H9 (cell line): ENCODE results near the gene TENM4. TPM values are rescaled to one million over a fixed set of nuclear protein-coding genes. Genes with fewer than 3 reads are reported as not detected.

Experiments used
- DNase-seq: peaks from one replicate; pipeline ENCODE4 v3.0.0-alpha.2; 2017
- H2AFZ ChIP-seq: one replicate; pipeline ENCODE4 v1.6.1; 2013; ENCODE audit warnings: mild to moderate bottlenecking, low read length, control low read depth, moderate library complexity
- H2AK5ac ChIP-seq: 2 replicates; pipeline ENCODE4 v1.6.1; 2013; ENCODE audit warnings: low read length, control low read depth, mixed read lengths; ENCODE audit not compliant: insufficient read length
- H2BK120ac ChIP-seq: one replicate; pipeline ENCODE4 v1.6.1; 2013; ENCODE audit warnings: low read depth, mild to moderate bottlenecking, low read length, control low read depth, inconsistent platforms; ENCODE audit not compliant: poor library complexity, severe bottlenecking
- H2BK12ac ChIP-seq: 2 replicates; pipeline ENCODE4 v1.6.1; 2013; ENCODE audit warnings: low read length, control low read depth, mixed read lengths, low read depth; ENCODE audit not compliant: insufficient read length
- H2BK15ac ChIP-seq: 2 replicates; pipeline ENCODE4 v1.6.1; 2013; ENCODE audit warnings: low read depth, low read length, control low read depth
- H2BK20ac ChIP-seq: one replicate; pipeline ENCODE4 v1.6.1; 2013; ENCODE audit warnings: low read depth, mild to moderate bottlenecking, low read length, control low read depth, inconsistent platforms; ENCODE audit not compliant: poor library complexity, severe bottlenecking
- H2BK5ac ChIP-seq: 2 replicates; pipeline ENCODE4 v1.6.1; 2013; ENCODE audit warnings: low read length, control low read depth, mixed read lengths; ENCODE audit not compliant: insufficient read length
- H3K14ac ChIP-seq: 2 replicates; pipeline ENCODE4 v1.6.1; 2013; ENCODE audit warnings: low read length, control low read depth; ENCODE audit not compliant: insufficient read depth
- H3K18ac ChIP-seq: 2 replicates; pipeline ENCODE4 v1.6.1; 2013; ENCODE audit warnings: low read depth, mild to moderate bottlenecking, mixed read lengths, low read length, control low read depth; ENCODE audit not compliant: insufficient read length
- H3K23ac ChIP-seq: 2 replicates; pipeline ENCODE4 v1.6.1; 2013; ENCODE audit warnings: low read length, control low read depth, mixed read lengths, low read depth; ENCODE audit not compliant: insufficient read length
- H3K23me2 ChIP-seq: 2 replicates; pipeline ENCODE4 v1.6.1; 2013; ENCODE audit warnings: low read depth, mild to moderate bottlenecking, mixed read lengths, low read length, control low read depth; ENCODE audit not compliant: insufficient read length, poor library complexity, severe bottlenecking
- H3K27ac ChIP-seq: 2 replicates; pipeline ENCODE4 v1.5.1; 2013; ENCODE audit warnings: low read length, control low read depth, mixed read lengths, low read depth; ENCODE audit not compliant: insufficient read length
- H3K27me3 ChIP-seq: 2 replicates; pipeline ENCODE4 v1.6.1; 2013; ENCODE audit warnings: low read length, control low read depth, inconsistent platforms; ENCODE audit not compliant: insufficient read depth
- H3K4ac ChIP-seq: 2 replicates; pipeline ENCODE4 v1.6.1; 2013; ENCODE audit warnings: low read depth, mild to moderate bottlenecking, control low read depth, inconsistent platforms, low read length, moderate library complexity
- H3K4me1 ChIP-seq: 2 replicates; pipeline ENCODE4 v1.6.1; 2013; ENCODE audit warnings: low read length, control low read depth, inconsistent platforms; ENCODE audit not compliant: insufficient read depth
- H3K4me2 ChIP-seq: 2 replicates; pipeline ENCODE4 v1.6.1; 2013; ENCODE audit warnings: low read length, control low read depth, mixed read lengths; ENCODE audit not compliant: insufficient read length, insufficient read depth
- H3K56ac ChIP-seq: 2 replicates; pipeline ENCODE4 v1.6.1; 2013; ENCODE audit warnings: low read depth, mild to moderate bottlenecking, mixed read lengths, low read length, control low read depth; ENCODE audit not compliant: insufficient read length
- H3K79me1 ChIP-seq: 2 replicates; pipeline ENCODE4 v1.6.1; 2013; ENCODE audit warnings: low read depth, mild to moderate bottlenecking, moderate library complexity, low read length, control low read depth, inconsistent platforms; ENCODE audit not compliant: insufficient read depth, poor library complexity, severe bottlenecking
- H3K79me2 ChIP-seq: 2 replicates; pipeline ENCODE4 v1.6.1; 2013; ENCODE audit warnings: low read length, control low read depth, inconsistent platforms; ENCODE audit not compliant: insufficient read depth
- H3K9ac ChIP-seq: 2 replicates; pipeline ENCODE4 v1.6.1; 2013; ENCODE audit warnings: low read length, control low read depth, mixed read lengths; ENCODE audit not compliant: insufficient read length; ENCODE audit errors: extremely low read depth
- H3K9me3 ChIP-seq: one replicate; pipeline ENCODE4 v1.6.1; 2013; ENCODE audit warnings: low read depth, low read length, inconsistent platforms; ENCODE audit not compliant: control insufficient read depth
- H3T11ph ChIP-seq: one replicate; pipeline ENCODE4 v1.6.1; 2013; ENCODE audit warnings: mild to moderate bottlenecking, low read length, control low read depth, inconsistent platforms
- H4K20me1 ChIP-seq: one replicate; pipeline ENCODE4 v1.6.1; 2013; ENCODE audit not compliant: control insufficient read depth, insufficient read length, insufficient read depth
- H4K5ac ChIP-seq: 2 replicates; pipeline ENCODE4 v1.6.1; 2013; ENCODE audit warnings: low read depth, mild to moderate bottlenecking, mixed read lengths, low read length, control low read depth; ENCODE audit not compliant: insufficient read length
- H4K8ac ChIP-seq: replicated peaks from 2 replicates; pipeline ENCODE4 v1.6.1; 2013; ENCODE audit warnings: low read length, control low read depth, mixed read lengths, low read depth; ENCODE audit not compliant: insufficient read length
- H4K91ac ChIP-seq: 2 replicates; pipeline ENCODE4 v1.6.1; 2013; ENCODE audit warnings: low read depth, mild to moderate bottlenecking, moderate library complexity, mixed read lengths, low read length, control low read depth; ENCODE audit not compliant: insufficient read length
- H3K27ac Mint-ChIP-seq, 3 experiments: 2 replicates in 2 of 3; 3 replicates in 1 of 3; pipeline ENCODE4 v1.8.0; 2020 to 2021; ENCODE audit warnings: mixed read lengths in 3 of 3, mild to moderate bottlenecking in 1 of 3, moderate library complexity in 1 of 3
- H3K27me3 Mint-ChIP-seq: 2 replicates; pipeline ENCODE4 v1.8.0; 2021; ENCODE audit warnings: low read depth, mild to moderate bottlenecking, moderate library complexity, mixed read lengths
- H3K36me3 Mint-ChIP-seq, 3 experiments: 2 replicates in 2 of 3; 3 replicates in 1 of 3; pipeline ENCODE4 v1.8.0; 2020 to 2021; ENCODE audit warnings: low read depth in 3 of 3, mixed read lengths in 3 of 3; ENCODE audit not compliant: insufficient read depth in 1 of 3
- H3K4me1 Mint-ChIP-seq, 2 experiments: 2 replicates each; pipeline ENCODE4 v1.8.0; 2020; ENCODE audit warnings: mixed read lengths in 2 of 2
- H3K4me3 Mint-ChIP-seq, 2 experiments: 2 replicates in 1 of 2; 3 replicates in 1 of 2; pipeline ENCODE4 v1.8.0; 2020 to 2021; ENCODE audit warnings: mild to moderate bottlenecking in 2 of 2, mixed read lengths in 2 of 2, moderate library complexity in 1 of 2
- H3K9me3 Mint-ChIP-seq, 2 experiments: 2 replicates in 1 of 2; 3 replicates in 1 of 2; pipeline ENCODE4 v1.8.0; 2020; ENCODE audit warnings: mild to moderate bottlenecking in 2 of 2, mixed read lengths in 2 of 2, moderate library complexity in 1 of 2
- WGBS: extraction: QIAGEN DNeasy Blood & Tissue Kit; methylation state at CpG from one replicate; pipeline ENCODE4 v1.1.7; 2013; ENCODE audit warnings: missing lambda C conversion rate, low lambda C conversion rate, mixed read lengths; ENCODE audit not compliant: insufficient read length; ENCODE audit errors: extremely low coverage; 5-methylcytosine and 5-hydroxymethylcytosine counted together
- total RNA-seq: library from RNA; stranded (reverse); gene quantifications from 2 replicates; pipeline ENCODE4 v1.2.1, GENCODE V29; 2021
- TF ChIP-seq, protein P1 (sequence below): fragments of 200-600 bp; sonication (generic); conservative IDR thresholded peaks from 3 replicates; pipeline ENCODE4 v1.8.0; 2021; ENCODE audit warnings: antibody characterized with exemption, mild to moderate bottlenecking

Gene TENM4
- total RNA-seq, 1 experiment from 2014 or later, result 4.6 TPM

DNA sequence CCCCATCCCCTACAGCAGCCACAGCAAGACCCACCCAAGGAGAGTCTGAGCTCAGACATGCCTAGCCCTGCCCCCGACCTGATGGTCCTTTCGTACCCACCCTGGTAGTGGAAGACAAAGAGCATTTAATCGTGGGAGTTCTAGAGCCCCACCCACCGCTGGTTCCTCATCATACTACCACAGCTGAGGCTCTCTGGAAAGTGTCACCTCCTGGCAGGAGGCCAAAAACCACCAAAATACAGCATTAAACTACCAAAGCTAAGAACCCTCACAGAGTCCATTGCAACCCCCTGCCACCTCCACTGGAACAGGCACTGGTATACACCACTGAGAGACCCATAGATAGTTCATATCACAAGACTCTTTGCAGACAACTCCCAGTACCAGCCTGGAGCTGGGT lies 311.1 kb downstream of the TENM4 start:
- H3K36me3 Mint-ChIP-seq, result peaks cover 8 to 29% (median 10%) of the 10 kb centered on the region in 3 experiments
- DNase-seq, result no peak

More for the DNA sequence above, 311.1 kb downstream of the TENM4 start:
- H3K4me1 Mint-ChIP-seq, result no peaks in the 10 kb centered on the region
- H3K9ac ChIP-seq, result no peak overlapping the region
- no peaks in the 10 kb centered on the region for H3K79me2 ChIP-seq
- no peak overlapping the region for H3K18ac ChIP-seq
- no peaks in the 10 kb centered on the region for H3K9me3 ChIP-seq
- H3K27ac ChIP-seq, result no peak overlapping the region
- no peak overlapping the region for H2BK5ac ChIP-seq
- H3K4me3 Mint-ChIP-seq, result no peak overlapping the region
- no CpG with 5 or more reads among the region's 4 CpGs for WGBS
- no peak overlapping the region for H4K91ac ChIP-seq
- no peaks in the 10 kb centered on the region for H3K79me1 ChIP-seq
- no peak overlapping the region for H2BK15ac ChIP-seq
- H3T11ph ChIP-seq, result no peak overlapping the region
- H3K23me2 ChIP-seq, result no peaks in the 10 kb centered on the region
- no peak overlapping the region for H2BK20ac ChIP-seq
- no peak overlapping the region for H2BK12ac ChIP-seq
- H3K4ac ChIP-seq, result no peak overlapping the region
- H3K14ac ChIP-seq, result no peak overlapping the region
- no peak overlapping the region for H3K4me2 ChIP-seq
- H3K27me3 Mint-ChIP-seq, result no peaks in the 10 kb centered on the region
- H3K27me3 ChIP-seq, result no peaks in the 10 kb centered on the region
- no peak overlapping the region for H4K8ac ChIP-seq
- H2BK120ac ChIP-seq, result no peak overlapping the region
- peaks cover 23 to 41% of the 10 kb centered on the region in 2 experiments for H3K9me3 Mint-ChIP-seq
- H2AFZ ChIP-seq, result no peak overlapping the region
- no peak overlapping the region for H3K56ac ChIP-seq
- no peak overlapping the region for H2AK5ac ChIP-seq
- no peaks in the 10 kb centered on the region for H4K20me1 ChIP-seq
- no peak overlapping the region for H3K23ac ChIP-seq
- no peaks in the 10 kb centered on the region for H3K4me1 ChIP-seq
- no peak overlapping the region for H3K27ac Mint-ChIP-seq
- TF ChIP-seq, protein P1, sequence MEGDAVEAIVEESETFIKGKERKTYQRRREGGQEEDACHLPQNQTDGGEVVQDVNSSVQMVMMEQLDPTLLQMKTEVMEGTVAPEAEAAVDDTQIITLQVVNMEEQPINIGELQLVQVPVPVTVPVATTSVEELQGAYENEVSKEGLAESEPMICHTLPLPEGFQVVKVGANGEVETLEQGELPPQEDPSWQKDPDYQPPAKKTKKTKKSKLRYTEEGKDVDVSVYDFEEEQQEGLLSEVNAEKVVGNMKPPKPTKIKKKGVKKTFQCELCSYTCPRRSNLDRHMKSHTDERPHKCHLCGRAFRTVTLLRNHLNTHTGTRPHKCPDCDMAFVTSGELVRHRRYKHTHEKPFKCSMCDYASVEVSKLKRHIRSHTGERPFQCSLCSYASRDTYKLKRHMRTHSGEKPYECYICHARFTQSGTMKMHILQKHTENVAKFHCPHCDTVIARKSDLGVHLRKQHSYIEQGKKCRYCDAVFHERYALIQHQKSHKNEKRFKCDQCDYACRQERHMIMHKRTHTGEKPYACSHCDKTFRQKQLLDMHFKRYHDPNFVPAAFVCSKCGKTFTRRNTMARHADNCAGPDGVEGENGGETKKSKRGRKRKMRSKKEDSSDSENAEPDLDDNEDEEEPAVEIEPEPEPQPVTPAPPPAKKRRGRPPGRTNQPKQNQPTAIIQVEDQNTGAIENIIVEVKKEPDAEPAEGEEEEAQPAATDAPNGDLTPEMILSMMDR, result no peak
- H4K5ac ChIP-seq, result no peak overlapping the region
